Fibroblast of villous mesenchyme (primary cell): ENCODE results near the gene IGFBP2. TPM values are rescaled to one million over a fixed set of nuclear protein-coding genes. Genes with fewer than 3 reads are reported as not detected.
A peak's percentile ranks its signal among the peaks of the same experiment; 100 is the strongest.

Experiments used
- DNase-seq: peaks from one replicate; pipeline ENCODE4 v3.0.0-alpha.2; 2010; ENCODE audit warnings: low read depth
- H3K4me3 ChIP-seq: 2 replicates; pipeline ENCODE4 v1.5.1; 2011; ENCODE audit warnings: low read depth, mild to moderate bottlenecking, low read length
- total RNA-seq: library from RNA; depleted of rRNA; stranded (reverse); fragments of >200 nt; gene quantifications from 2 replicates; pipeline ENCODE4 v1.2.3, GENCODE V29; 2012
- TF ChIP-seq, protein P1 (sequence below): IDR thresholded peaks from 2 replicates; pipeline ENCODE4 v1.5.1; 2012; ENCODE audit warnings: low read depth, mild to moderate bottlenecking, low read length; ENCODE audit not compliant: insufficient read depth

The IGFBP2 gene
- total RNA-seq, 1 donor, result 15.5 TPM

GRCh38 chr2:216692636-216693413 is 59.6 kb downstream of the IGFBP2 start:
- TF ChIP-seq, protein P1, sequence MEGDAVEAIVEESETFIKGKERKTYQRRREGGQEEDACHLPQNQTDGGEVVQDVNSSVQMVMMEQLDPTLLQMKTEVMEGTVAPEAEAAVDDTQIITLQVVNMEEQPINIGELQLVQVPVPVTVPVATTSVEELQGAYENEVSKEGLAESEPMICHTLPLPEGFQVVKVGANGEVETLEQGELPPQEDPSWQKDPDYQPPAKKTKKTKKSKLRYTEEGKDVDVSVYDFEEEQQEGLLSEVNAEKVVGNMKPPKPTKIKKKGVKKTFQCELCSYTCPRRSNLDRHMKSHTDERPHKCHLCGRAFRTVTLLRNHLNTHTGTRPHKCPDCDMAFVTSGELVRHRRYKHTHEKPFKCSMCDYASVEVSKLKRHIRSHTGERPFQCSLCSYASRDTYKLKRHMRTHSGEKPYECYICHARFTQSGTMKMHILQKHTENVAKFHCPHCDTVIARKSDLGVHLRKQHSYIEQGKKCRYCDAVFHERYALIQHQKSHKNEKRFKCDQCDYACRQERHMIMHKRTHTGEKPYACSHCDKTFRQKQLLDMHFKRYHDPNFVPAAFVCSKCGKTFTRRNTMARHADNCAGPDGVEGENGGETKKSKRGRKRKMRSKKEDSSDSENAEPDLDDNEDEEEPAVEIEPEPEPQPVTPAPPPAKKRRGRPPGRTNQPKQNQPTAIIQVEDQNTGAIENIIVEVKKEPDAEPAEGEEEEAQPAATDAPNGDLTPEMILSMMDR, result no peak
- H3K4me3 ChIP-seq, result peak overlapping the region; percentile 62
- peak; percentile 77 for DNase-seq

- H3K4me3 ChIP-seq, result peak overlapping the region; percentile 62
- TF ChIP-seq, protein P1, result no peak
- DNase-seq, result no peak
These were observed 60.3 kb downstream of the IGFBP2 start for GRCh38 chr2:216693414-216694080.

- peak; percentile 50 for DNase-seq
- peak overlapping the region; percentile 62 for H3K4me3 ChIP-seq
- TF ChIP-seq, protein P1, result no peak
These were observed 61.0 kb downstream of the IGFBP2 start for GRCh38 chr2:216694082-216694825.

- peak overlapping the region; percentile 62 for H3K4me3 ChIP-seq
- DNase-seq, result no peak
- TF ChIP-seq, protein P1, result no peak
These were observed 61.6 kb downstream of the IGFBP2 start for GRCh38 chr2:216694826-216695217.

GRCh38 chr2:216695401-216695821 is 62.2 kb downstream of the IGFBP2 start, which contains the start of gene IGFBP5:
Gene IGFBP5, minus strand, starts transcription at chr2:216695549. Its CDS starts 774 bp downstream, at chr2:216694775.
- H3K4me3 ChIP-seq, result peak within 1 kb of the TSS; percentile 62
- TF ChIP-seq, protein P1, result no peak
- DNase-seq, result peak; percentile 92

DNA sequence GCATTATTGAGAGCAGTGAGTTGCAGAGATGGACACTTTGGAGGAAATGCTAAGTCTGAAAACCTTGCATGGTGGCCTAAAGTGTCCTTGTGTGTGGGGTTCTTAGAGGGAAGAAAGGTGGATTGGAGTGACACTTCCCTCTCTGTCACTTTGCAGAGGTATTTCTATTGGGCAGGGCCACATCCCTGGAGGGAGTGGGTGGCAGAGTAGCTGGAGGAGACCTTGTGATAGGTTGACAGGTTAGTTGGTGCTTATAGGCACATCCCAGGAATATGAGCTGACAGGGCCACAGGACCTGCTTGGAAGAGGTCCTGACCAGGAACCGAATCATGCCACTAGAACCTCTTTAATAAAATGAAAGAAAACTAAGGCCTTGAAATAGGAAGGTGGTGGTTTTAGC is 63.1 kb downstream of the IGFBP2 start:
- TF ChIP-seq, protein P1, result no peak
- H3K4me3 ChIP-seq, result no peak overlapping the region
- DNase-seq, result no peak
